NCI-H446 (cell line): ENCODE measurements around the gene HID1.
"Not testable (repeated sequence)": the region's sequence is repeated elsewhere in the genome, so short reads cannot be mapped to it uniquely, and the experiment has no call there.

ENCODE experiments used
- DNase-seq, 2 experiments: peaks; one replicate each; lab custom pipeline; 2025; lab: John Stamatoyannopoulos, UW

HID1 gene

DNA sequence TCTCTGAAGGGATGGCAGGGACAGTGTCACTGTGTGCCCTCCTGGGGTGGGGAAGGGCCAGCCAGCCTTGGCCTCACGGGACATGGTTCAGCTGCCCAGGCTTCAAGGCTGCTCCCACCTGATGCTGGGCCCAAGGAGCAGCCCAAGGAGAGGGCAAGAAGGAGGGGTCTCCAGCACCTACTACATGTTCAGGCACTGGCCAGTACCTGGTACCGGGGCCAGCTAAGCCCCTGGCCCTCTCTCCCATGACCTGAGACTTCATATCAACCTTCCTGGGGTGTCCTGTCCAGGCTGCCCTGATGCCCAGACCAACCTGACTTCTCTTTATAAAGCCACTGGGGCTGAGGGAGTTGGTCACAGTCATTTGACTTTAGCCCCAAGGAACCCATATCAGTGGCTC lies 50.8 kb downstream of the HID1 start:
- no peak for DNase-seq

- DNase-seq: no peak
These were observed 51.4 kb downstream of the HID1 start for GRCh38 chr17:74921026-74921681.

DNA sequence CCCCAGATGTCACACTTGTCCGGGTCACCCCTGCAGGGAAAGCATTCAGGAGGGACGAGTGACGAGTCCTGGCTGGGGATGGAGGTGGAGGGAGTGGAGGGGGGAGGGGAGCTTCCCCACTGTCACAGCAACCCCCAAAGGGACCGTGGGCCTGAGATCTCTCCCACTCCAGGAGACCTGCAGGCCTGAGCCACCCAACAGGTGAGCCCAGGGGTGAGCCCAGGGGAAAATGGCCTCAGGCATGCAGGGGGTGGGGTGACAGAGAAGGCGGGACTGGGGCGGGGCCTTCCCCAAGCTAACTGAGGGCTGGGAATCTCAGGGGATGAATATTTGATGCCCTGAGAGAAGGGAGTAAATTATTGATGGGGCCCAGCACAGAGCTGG lies 51.9 kb downstream of the HID1 start:
- DNase-seq: no peak

DNA sequence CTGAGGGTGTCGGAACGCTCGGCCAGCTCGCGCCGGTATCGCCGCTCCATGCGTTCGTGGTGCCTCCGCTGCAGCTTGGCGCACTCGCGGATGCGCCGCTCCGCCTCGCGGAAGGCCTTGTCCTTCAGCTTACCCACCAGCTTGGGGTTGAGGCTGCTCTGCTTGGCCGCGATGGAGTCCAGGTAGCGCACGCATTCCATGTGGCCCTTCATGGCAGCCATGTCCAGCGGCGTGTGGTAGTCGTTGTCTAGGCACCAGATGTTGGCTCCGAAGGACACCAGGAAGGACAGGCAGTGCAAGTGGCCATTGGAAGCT lies 52.3 kb downstream of the HID1 start:
- DNase-seq: no peak

- DNase-seq: no peak
These were observed 52.9 kb downstream of the HID1 start for GRCh38 chr17:74919440-74920305.

DNA sequence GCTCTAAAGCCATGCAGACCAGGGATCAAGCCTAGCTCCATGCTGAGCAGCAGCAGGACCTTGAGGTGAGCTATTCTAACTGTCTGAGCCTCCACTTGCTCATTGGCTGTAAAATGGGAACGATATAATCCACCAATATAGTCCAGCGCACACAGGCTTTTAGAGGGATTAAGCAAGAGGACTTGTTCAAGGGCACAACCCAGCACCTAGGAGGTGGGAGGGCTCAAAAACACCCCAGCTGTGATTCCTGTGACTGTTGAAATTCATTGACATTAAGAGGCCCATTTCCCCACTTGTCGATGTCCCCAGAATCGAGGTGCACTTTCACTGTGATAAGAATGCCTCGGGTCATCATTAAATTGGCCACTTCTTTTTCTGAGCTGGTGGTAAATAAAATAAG lies 53.7 kb downstream of the HID1 start:
- DNase-seq: no peak

DNA sequence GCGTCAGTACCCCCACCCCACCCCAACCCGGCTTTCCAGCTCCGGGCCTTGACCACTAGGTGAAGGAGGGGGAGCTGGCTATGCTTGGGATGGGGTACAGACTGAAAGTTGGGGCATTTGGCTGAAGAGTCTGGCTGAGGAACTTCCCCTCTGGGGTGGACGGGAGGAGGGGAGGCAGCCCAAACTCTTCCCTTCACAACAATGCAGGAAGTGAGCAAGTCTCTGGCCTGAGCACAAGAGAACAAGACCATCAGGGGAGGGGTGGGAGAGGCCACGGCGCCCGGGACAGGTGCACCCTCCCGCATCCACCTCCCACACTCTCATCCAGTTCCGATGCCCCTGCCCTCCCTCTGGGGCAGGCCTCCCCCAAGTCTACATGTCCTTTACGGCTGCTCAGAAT lies 55.1 kb downstream of the HID1 start:
- no peak for DNase-seq

- no peak for DNase-seq
These were observed 55.7 kb downstream of the HID1 start for GRCh38 chr17:74916851-74917199.

GRCh38 chr17:74916136-74916850 lies 56.3 kb downstream of the HID1 start:
- DNase-seq: no peak

DNA sequence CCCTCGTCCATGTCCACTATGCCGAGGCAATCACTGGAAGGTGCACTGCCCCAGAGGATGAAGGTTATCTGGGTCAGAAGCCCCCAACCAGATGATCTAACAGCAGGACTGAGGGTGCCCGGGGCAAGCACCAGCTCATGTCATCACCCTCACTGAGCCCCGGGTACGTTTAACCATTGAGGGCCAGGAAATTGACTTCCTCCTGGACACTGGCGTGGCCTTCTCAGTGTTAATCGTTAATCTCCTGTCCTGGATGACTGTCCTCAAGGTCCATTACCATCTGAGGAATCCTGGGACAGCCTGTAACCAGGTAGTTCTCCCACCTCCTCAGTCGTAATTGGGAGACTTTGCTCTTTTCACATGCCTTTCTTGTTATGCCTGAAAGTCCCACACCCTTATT lies 61.1 kb downstream of the HID1 start:
- not testable (repeated sequence) for DNase-seq

DNA sequence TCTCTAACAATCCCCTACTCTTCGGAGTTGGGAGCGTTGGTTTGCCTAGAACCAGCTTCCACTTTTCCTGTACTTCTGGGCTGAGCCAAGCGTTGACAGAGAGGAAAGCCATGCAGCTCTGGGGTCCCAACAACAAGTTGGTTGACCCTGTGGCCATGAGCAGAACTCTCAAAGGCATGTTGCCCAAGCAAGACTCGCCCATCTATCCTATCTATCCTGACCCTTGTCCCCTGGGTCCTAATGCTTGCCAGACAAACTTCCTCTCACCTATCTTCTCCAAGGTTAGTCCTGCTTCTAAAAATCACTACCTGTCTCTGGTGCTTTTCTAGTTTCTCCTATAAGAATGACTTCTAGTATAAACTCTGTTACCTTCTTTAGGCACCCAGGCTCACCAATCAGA lies 63.5 kb downstream of the HID1 start:
- not testable (repeated sequence) for DNase-seq

DNA sequence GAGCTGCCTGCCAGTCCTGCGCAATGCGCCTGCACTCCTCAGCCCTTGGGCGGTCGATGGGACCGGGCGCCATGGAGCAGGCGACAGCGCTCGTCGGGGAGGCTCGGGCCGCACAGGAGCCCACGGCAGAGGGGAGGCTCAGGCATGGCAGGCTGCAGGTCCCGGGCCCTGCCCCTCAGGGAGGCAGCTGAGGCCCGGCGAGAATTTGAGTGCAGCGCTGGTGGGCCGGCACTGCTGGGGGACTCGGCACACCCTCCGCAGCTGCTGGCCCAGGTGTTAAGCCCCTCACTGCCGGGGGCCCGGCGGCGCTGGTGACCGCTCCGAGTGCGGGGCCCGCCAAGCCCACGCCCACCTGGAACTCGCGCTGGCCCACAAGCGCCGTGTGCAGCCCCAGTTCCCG lies 65.5 kb downstream of the HID1 start:
- DNase-seq: no peak

GRCh38 chr17:74906214-74906793 lies 66.3 kb downstream of the HID1 start:
- not testable (repeated sequence) for DNase-seq

DNA sequence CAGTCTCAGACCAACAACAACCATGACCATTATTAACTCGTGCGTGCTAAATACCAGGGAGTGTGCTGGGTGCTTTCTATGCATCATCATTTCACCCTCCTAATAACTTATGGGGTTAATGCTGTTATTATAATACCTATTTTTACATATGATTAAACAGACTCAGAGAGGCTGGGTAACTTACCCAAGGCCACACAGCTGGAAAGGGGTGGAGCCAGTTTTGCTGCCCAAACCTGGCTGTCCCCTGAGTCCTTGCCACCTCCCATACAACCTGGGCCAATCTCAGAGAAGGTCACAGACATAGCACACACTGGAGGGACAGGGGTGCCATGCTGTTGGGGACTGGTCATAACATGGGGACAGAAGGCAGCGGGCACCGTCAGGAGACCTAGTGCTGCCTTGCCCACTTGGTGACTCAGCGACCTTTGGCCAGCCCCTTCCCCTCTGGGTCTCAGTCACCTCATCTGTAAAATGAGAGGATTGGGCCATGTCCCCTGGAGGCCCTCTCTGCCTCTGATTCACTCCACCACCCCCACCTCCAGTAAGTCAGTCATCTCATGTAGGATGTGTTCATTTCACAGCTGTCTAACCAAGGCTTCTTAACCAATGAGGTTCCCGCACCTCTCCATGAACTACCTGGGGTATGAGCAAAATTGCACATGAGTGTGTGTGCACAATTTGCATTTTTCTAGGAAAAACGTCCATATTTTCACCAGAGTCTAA lies 67.7 kb downstream of the HID1 start:
- no peak for DNase-seq

- no peak for DNase-seq
These were observed 68.9 kb downstream of the HID1 start for GRCh38 chr17:74903671-74904070.

DNA sequence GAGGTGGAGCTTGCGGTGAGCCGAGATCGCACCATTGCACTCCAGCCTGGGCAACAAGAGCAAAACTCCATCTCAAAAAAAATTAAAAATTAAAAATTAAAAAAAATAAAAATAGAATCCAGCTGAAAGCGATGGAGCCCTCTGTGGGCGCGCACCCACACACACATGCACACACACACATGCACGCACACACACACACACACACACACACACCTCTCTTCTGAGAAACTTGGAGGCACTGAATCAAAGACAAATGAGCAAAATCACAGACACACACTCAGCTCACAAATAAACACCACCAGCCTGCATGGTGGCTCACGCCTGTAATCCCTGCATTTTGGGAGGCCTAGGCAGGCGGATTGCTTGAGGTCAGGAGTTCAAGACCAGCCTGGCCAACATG lies 69.5 kb downstream of the HID1 start:
- no peak for DNase-seq

DNA sequence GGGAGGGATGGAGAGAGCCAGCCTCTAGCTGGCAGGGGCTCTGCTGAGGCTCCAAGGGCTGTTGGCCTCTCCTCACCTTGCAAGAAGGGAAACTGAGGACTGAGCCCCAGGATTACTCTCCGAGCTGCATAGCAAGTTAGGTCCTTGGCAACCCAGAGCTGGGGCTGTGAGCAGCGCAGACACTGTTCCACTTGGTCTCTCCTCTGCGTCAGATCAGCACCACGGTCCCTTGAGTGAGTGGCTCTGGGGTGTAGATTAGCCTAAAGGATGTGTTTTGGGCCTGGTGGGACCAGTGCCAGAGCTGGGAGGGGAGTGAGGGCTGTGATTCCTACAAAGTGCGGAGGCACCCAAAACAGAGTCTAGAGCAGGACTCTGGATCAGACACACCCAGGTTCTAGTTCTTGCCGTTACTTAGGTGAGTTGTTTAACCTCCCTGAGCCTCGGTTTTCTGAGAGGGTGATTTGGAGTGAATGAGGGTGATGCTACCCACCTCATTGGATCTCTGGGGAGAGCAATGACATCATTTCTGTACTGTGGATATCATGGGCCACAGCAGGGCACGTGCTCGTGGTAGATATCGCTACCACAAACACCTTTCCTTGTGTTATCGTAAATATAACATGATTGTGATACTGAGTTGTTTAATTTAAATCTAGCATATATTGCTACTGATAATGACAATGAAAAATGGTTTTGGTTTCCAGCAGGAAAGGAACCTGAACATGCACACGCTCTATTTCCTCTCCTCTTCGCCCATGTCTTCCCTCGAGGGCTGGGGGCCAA lies 71.0 kb downstream of the HID1 start:
- no peak for DNase-seq
